ENCODE measurements around the gene RYR2. TPM values are rescaled to one million over a fixed set of nuclear protein-coding genes. Genes with fewer than 3 reads are reported as not detected.

Gene RYR2
- total RNA-seq, 1 experiment from 2014 or later, result 3.4 TPM

DNA sequence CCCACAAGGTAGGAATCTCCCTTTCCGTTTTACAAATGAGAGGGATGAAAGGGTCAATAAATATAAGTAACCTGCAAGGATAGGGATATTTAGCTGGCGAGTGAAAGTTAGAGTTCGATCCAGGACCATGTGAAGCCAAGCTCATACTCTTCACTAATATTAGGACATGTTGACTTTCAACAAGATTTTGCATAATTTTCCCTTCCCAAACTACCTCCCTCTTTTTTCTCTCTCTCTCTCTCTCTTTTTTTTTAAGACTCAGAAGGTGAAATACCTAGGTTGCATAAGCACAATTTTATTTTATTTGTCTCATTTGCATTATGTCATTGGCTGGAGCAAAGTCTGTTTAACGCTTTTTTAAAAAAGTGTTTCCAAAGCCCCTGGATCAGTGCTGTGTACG, 29.6 kb upstream of the RYR2 start:
- no peaks in the 10 kb centered on the region for H3K23me2 ChIP-seq (ENCODE audit: insufficient read length, low read depth, low read length, poor library complexity, severe bottlenecking)
- no peak overlapping the region for H4K5ac ChIP-seq (ENCODE audit: insufficient read length, low read depth, low read length)
- no peak overlapping the region for H3K9ac ChIP-seq (ENCODE audit: extremely low read depth, insufficient read length, low read length)
- no peak overlapping the region for H3T11ph ChIP-seq (ENCODE audit: low read length)
- WGBS (ENCODE audit: extremely low coverage, insufficient read length, low lambda C conversion rate), result no CpG with 5 or more reads among the region's 5 CpGs
- H3K4ac ChIP-seq (ENCODE audit: low read depth, low read length), result no peak overlapping the region
- TF ChIP-seq, protein P1, sequence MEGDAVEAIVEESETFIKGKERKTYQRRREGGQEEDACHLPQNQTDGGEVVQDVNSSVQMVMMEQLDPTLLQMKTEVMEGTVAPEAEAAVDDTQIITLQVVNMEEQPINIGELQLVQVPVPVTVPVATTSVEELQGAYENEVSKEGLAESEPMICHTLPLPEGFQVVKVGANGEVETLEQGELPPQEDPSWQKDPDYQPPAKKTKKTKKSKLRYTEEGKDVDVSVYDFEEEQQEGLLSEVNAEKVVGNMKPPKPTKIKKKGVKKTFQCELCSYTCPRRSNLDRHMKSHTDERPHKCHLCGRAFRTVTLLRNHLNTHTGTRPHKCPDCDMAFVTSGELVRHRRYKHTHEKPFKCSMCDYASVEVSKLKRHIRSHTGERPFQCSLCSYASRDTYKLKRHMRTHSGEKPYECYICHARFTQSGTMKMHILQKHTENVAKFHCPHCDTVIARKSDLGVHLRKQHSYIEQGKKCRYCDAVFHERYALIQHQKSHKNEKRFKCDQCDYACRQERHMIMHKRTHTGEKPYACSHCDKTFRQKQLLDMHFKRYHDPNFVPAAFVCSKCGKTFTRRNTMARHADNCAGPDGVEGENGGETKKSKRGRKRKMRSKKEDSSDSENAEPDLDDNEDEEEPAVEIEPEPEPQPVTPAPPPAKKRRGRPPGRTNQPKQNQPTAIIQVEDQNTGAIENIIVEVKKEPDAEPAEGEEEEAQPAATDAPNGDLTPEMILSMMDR (conservative IDR thresholded peaks at IDR 0.05), result no peak
- no peak overlapping the region for H3K14ac ChIP-seq (ENCODE audit: insufficient read depth, low read length)
- no peak overlapping the region for H2BK5ac ChIP-seq (ENCODE audit: insufficient read length, low read length)
- no peak overlapping the region for H2BK12ac ChIP-seq (ENCODE audit: insufficient read length, low read depth, low read length)
- H3K27me3 ChIP-seq (ENCODE audit: insufficient read depth, low read length), result no peaks in the 10 kb centered on the region
- DNase-seq, result no peak
- no peak overlapping the region for H4K8ac ChIP-seq (replicated peaks; ENCODE audit: insufficient read length, low read depth, low read length)
- H3K27ac Mint-ChIP-seq, result no peak overlapping the region
- H3K79me2 ChIP-seq (ENCODE audit: insufficient read depth, low read length), result no peaks in the 10 kb centered on the region
- peaks cover 6% of the 10 kb centered on the region; the same call in 1 of the 2 replicates for H3K4me1 ChIP-seq (ENCODE audit: insufficient read depth, low read length)
- no peak overlapping the region for H3K18ac ChIP-seq (ENCODE audit: insufficient read length, low read depth, low read length)
- H3K79me1 ChIP-seq (ENCODE audit: insufficient read depth, low read depth, low read length, poor library complexity, severe bottlenecking), result no peaks in the 10 kb centered on the region
- H2BK120ac ChIP-seq (ENCODE audit: low read depth, low read length, poor library complexity, severe bottlenecking), result no peak overlapping the region
- H2BK20ac ChIP-seq (ENCODE audit: low read depth, low read length, poor library complexity, severe bottlenecking), result no peak overlapping the region
- no peaks in the 10 kb centered on the region for H3K9me3 ChIP-seq (ENCODE audit: control insufficient read depth, low read depth, low read length)
- no peak overlapping the region for H4K91ac ChIP-seq (ENCODE audit: insufficient read length, low read depth, low read length)
- H3K56ac ChIP-seq (ENCODE audit: insufficient read length, low read depth, low read length), result no peak overlapping the region
- H3K23ac ChIP-seq (ENCODE audit: insufficient read length, low read depth, low read length), result no peak overlapping the region
- no peak overlapping the region for H3K27ac ChIP-seq (ENCODE audit: insufficient read length, low read depth, low read length)
- no peak overlapping the region for H3K4me3 Mint-ChIP-seq
- no peak overlapping the region for H2BK15ac ChIP-seq (ENCODE audit: low read depth, low read length)
- H3K27me3 Mint-ChIP-seq (ENCODE audit: low read depth), result no peaks in the 10 kb centered on the region
- H3K36me3 Mint-ChIP-seq (ENCODE audit: insufficient read depth in 1 of 3, low read depth in 3 of 3), result peaks cover 0 to 4% (median 3%) of the 10 kb centered on the region in 3 experiments; a peak in 3 of 7 replicates
- H3K9me3 Mint-ChIP-seq, result no peaks in the 10 kb centered on the region
- H3K4me1 Mint-ChIP-seq, result peaks cover 43 to 52% of the 10 kb centered on the region in 2 experiments
- H2AK5ac ChIP-seq (ENCODE audit: insufficient read length, low read length), result no peak overlapping the region
- H2AFZ ChIP-seq (ENCODE audit: low read length), result no peak overlapping the region
- no peaks in the 10 kb centered on the region for H4K20me1 ChIP-seq (ENCODE audit: control insufficient read depth, insufficient read depth, insufficient read length)
- no peak overlapping the region for H3K4me2 ChIP-seq (ENCODE audit: insufficient read depth, insufficient read length, low read length)
